Measurements from ENCODE around the gene EFNB3.

Gene EFNB3

GRCh38 chr17:7704601-7705268 is at the start of gene EFNB3:
TSS of gene EFNB3 (plus strand) at chr17:7705202. CDS start at chr17:7705599, 397 bp downstream.
- CTCF ChIA-PET = interaction anchor here (1.0 kb wide), 1 partner anchor 39 kb away, joined by 3 read pairs; no protein-coding TSS in a partner anchor
- Mint-ChIP-seq H3K4me1 (peaks cover 11% of the 10 kb centered on the region), H3K27ac (no peak within 1 kb of the TSS)

GRCh38 chr17:7655541-7655840 is 49.5 kb upstream of the EFNB3 start:
- Mint-ChIP-seq H3K27ac (no peak overlapping the region), H3K4me3 (no peak overlapping the region), H3K36me3 (no peaks in the 10 kb centered on the region), H3K4me1 (peaks cover 7% of the 10 kb centered on the region), H3K27me3 (peaks cover 48% of the 10 kb centered on the region), H3K9me3 (no peaks in the 10 kb centered on the region)
- CTCF ChIA-PET = no interaction called here
- no peak for DNase-seq

More at GRCh38 chr17:7704601-7705268, at the start of gene EFNB3:
- Mint-ChIP-seq H3K36me3 (peaks cover 13% of the 10 kb centered on the region), H3K9me3 (no peaks in the 10 kb centered on the region), H3K27me3 (peaks cover 69% of the 10 kb centered on the region), H3K4me3 (no peak within 1 kb of the TSS)
- peak; percentile 29 for DNase-seq

GRCh38 chr17:7656958-7657609 is 47.9 kb upstream of the EFNB3 start:
- Mint-ChIP-seq H3K27me3 (peaks cover 32% of the 10 kb centered on the region), H3K4me3 (no peak overlapping the region), H3K4me1 (no peaks in the 10 kb centered on the region), H3K9me3 (no peaks in the 10 kb centered on the region), H3K36me3 (no peaks in the 10 kb centered on the region), H3K27ac (no peak overlapping the region)
- no peak for DNase-seq
- CTCF ChIA-PET = interaction anchor here (0.9 kb wide), 1 partner anchor 16 kb away, joined by 3 read pairs; no protein-coding TSS in a partner anchor

GRCh38 chr17:7667656-7668406 is 37.2 kb upstream of the EFNB3 start:
- CTCF ChIA-PET = interaction anchor here (1.3 kb wide), 1 partner anchor 35 kb away, joined by 3 read pairs; no protein-coding TSS in a partner anchor
- no peak for DNase-seq
- H3K27me3 Mint-ChIP-seq = no peaks in the 10 kb centered on the region
- no peak overlapping the region for H3K4me3 Mint-ChIP-seq
- peaks cover 32% of the 10 kb centered on the region for H3K36me3 Mint-ChIP-seq
- no peaks in the 10 kb centered on the region for H3K4me1 Mint-ChIP-seq
- H3K9me3 Mint-ChIP-seq = no peaks in the 10 kb centered on the region
- H3K27ac Mint-ChIP-seq = no peak overlapping the region

GRCh38 chr17:7668482-7668881 is 36.5 kb upstream of the EFNB3 start:
- Mint-ChIP-seq H3K4me3 (no peak overlapping the region), H3K36me3 (peaks cover 37% of the 10 kb centered on the region), H3K27me3 (no peaks in the 10 kb centered on the region), H3K27ac (no peak overlapping the region), H3K4me1 (no peaks in the 10 kb centered on the region), H3K9me3 (peaks cover 3% of the 10 kb centered on the region)
- DNase-seq = no peak
- CTCF ChIA-PET = no interaction called here

- peaks cover 60% of the 10 kb centered on the region for H3K36me3 Mint-ChIP-seq
- no peak overlapping the region for H3K4me3 Mint-ChIP-seq
- H3K9me3 Mint-ChIP-seq = peaks cover 10% of the 10 kb centered on the region
- peak; percentile 66 for DNase-seq
- no peaks in the 10 kb centered on the region for H3K4me1 Mint-ChIP-seq
- CTCF ChIA-PET = interaction anchor here (0.6 to 2.2 kb wide), 10 partner anchors 10 to 253 kb away, joined by 3 to 11 read pairs (median 3); partner anchors contain the start of genes SAT2, TP53 and WRAP53
- H3K27me3 Mint-ChIP-seq = no peaks in the 10 kb centered on the region
- H3K27ac Mint-ChIP-seq = no peak overlapping the region
Observed at GRCh38 chr17:7673239-7673638, 31.8 kb upstream of the EFNB3 start.

GRCh38 chr17:7674934-7675333 is 30.1 kb upstream of the EFNB3 start:
- Mint-ChIP-seq H3K4me1 (no peaks in the 10 kb centered on the region), H3K36me3 (peaks cover 53% of the 10 kb centered on the region)

GRCh38 chr17:7676533-7676932 is 28.5 kb upstream of the EFNB3 start:
- Mint-ChIP-seq H3K4me3 (no peak overlapping the region), H3K9me3 (peaks cover 10% of the 10 kb centered on the region), H3K27ac (no peak overlapping the region), H3K36me3 (peaks cover 45% of the 10 kb centered on the region), H3K27me3 (no peaks in the 10 kb centered on the region), H3K4me1 (no peaks in the 10 kb centered on the region)
- CTCF ChIA-PET = no interaction called here
- DNase-seq = no peak

More at GRCh38 chr17:7674934-7675333, 30.1 kb upstream of the EFNB3 start:
- DNase-seq = no peak
- no peaks in the 10 kb centered on the region for H3K27me3 Mint-ChIP-seq
- H3K9me3 Mint-ChIP-seq = peaks cover 10% of the 10 kb centered on the region
- no peak overlapping the region for H3K4me3 Mint-ChIP-seq
- no peak overlapping the region for H3K27ac Mint-ChIP-seq
- CTCF ChIA-PET = interaction anchor here (1.0 to 1.6 kb wide), 2 partner anchors 42 to 319 kb away, joined by 3 read pairs; no protein-coding TSS in a partner anchor

GRCh38 chr17:7677388-7678067 is 27.5 kb upstream of the EFNB3 start:
- Mint-ChIP-seq H3K4me1 (peaks cover 2% of the 10 kb centered on the region), H3K4me3 (no peak overlapping the region), H3K27ac (no peak overlapping the region), H3K9me3 (peaks cover 10% of the 10 kb centered on the region), H3K36me3 (peaks cover 42% of the 10 kb centered on the region), H3K27me3 (no peaks in the 10 kb centered on the region)
- CTCF ChIA-PET = interaction anchor here (0.6 to 0.7 kb wide), 2 partner anchors 21 to 45 kb away, joined by 3 to 4 read pairs; no protein-coding TSS in a partner anchor
- DNase-seq = no peak

GRCh38 chr17:7684851-7685532 is 20.0 kb upstream of the EFNB3 start:
- Mint-ChIP-seq H3K4me3 (peak overlapping the region; percentile 93), H3K27me3 (peaks cover 5% of the 10 kb centered on the region), H3K9me3 (no peaks in the 10 kb centered on the region), H3K36me3 (peaks cover 23% of the 10 kb centered on the region), H3K4me1 (peaks cover 43% of the 10 kb centered on the region), H3K27ac (peak overlapping the region; percentile 98)
- DNase-seq = no peak
- CTCF ChIA-PET = interaction anchor here (0.9 to 1.7 kb wide), 3 partner anchors 34 to 439 kb away, joined by 4 to 7 read pairs (median 5); partner anchors contain the start of gene ATP1B2

GRCh38 chr17:7685533-7686221 is 19.3 kb upstream of the EFNB3 start:
- peak overlapping the region; percentile 98 for H3K27ac Mint-ChIP-seq
- peak overlapping the region; percentile 93 for H3K4me3 Mint-ChIP-seq
- peaks cover 5% of the 10 kb centered on the region for H3K27me3 Mint-ChIP-seq
- DNase-seq = peak; percentile 94
- H3K9me3 Mint-ChIP-seq = no peaks in the 10 kb centered on the region
- peaks cover 46% of the 10 kb centered on the region for H3K4me1 Mint-ChIP-seq
- H3K36me3 Mint-ChIP-seq = peaks cover 23% of the 10 kb centered on the region
- CTCF ChIA-PET = interaction anchor here (0.6 to 4.1 kb wide), 8 partner anchors 12 to 439 kb away, joined by 3 to 60 read pairs (median 6); partner anchors contain the start of genes ATP1B2 and FXR2

- peak overlapping the region; percentile 98 for H3K27ac Mint-ChIP-seq
- CTCF ChIA-PET = interaction anchor here (0.6 to 4.1 kb wide), 18 partner anchors 13 to 438 kb away, joined by 3 to 60 read pairs (median 6); partner anchors contain the start of genes ATP1B2, FXR2, MPDU1 and SENP3
- H3K4me3 Mint-ChIP-seq = peak overlapping the region; percentile 93
- H3K27me3 Mint-ChIP-seq = peaks cover 5% of the 10 kb centered on the region
- peaks cover 26% of the 10 kb centered on the region for H3K36me3 Mint-ChIP-seq
- DNase-seq = peak; percentile 85
- H3K9me3 Mint-ChIP-seq = no peaks in the 10 kb centered on the region
- peaks cover 46% of the 10 kb centered on the region for H3K4me1 Mint-ChIP-seq
Observed at GRCh38 chr17:7686222-7687071, 18.6 kb upstream of the EFNB3 start.

All from activated naive CD4-positive, alpha-beta T cell treated with anti-CD3 and anti-CD28 coated beads, Interleukin-2, amount 10 ng/mL, durations not matched to agents 7 days and 5 days (primary cell).